IMR-90 (cell line): ENCODE measurements around the gene PMEPA1. TPM values are rescaled to one million over a fixed set of nuclear protein-coding genes. Genes with fewer than 3 reads are reported as not detected.

ENCODE experiments used
- ATAC-seq: fragments of 200-7000 bp; cut with Tn5 transposase; 2 replicates; pipeline ENCODE4 v1.9.1; 2020; ENCODE audit warnings: low read depth, mild to moderate bottlenecking, moderate library complexity
- BruUV-seq: library from RNA; stranded (reverse); fragments of 400-500 nt; replicated peaks from 2 replicates; lab custom pipeline; 2021; lab: Mats Ljungman, UMichigan
- CTCF ChIA-PET: fragments of 300-600 bp; formaldehyde crosslinking; extraction: SDS; loops from one replicate; lab custom pipeline; 2021; ENCODE audit warnings: antibody characterized with exemption; lab: Yijun Ruan, JAX
- POLR2A ChIA-PET: fragments of 300-600 bp; sonication (Branson Sonifier 250); formaldehyde crosslinking; loops from one replicate; lab custom pipeline; 2022; ENCODE audit warnings: antibody characterized with exemption; ENCODE audit not compliant: unreplicated experiment; lab: Charles Lee
- DNase-seq: peaks from one replicate; pipeline ENCODE4 v3.0.0; 2013
- H2AFZ ChIP-seq: replicated peaks from 2 replicates; pipeline ENCODE3; 2013; ENCODE audit warnings: low read length, mild to moderate bottlenecking; ENCODE audit not compliant: poor library complexity
- H2AK5ac ChIP-seq: 2 replicates; pipeline ENCODE4 v1.6.1; 2013; ENCODE audit warnings: low read depth, low read length, inconsistent platforms
- H2AK9ac ChIP-seq: replicated peaks from 2 replicates; pipeline ENCODE3; 2013; ENCODE audit warnings: mild to moderate bottlenecking, low read depth, low read length, moderate library complexity; ENCODE audit not compliant: poor library complexity
- H2BK120ac ChIP-seq: 2 replicates; pipeline ENCODE4 v1.6.1; 2013; ENCODE audit warnings: low read depth, low read length, inconsistent platforms
- H2BK15ac ChIP-seq: 3 replicates; pipeline ENCODE4 v1.6.1; 2013; ENCODE audit warnings: low read depth, low read length, inconsistent platforms
- H2BK20ac ChIP-seq: 2 replicates; pipeline ENCODE4 v1.6.1; 2013; ENCODE audit warnings: low read depth, mild to moderate bottlenecking, inconsistent platforms, low read length, moderate library complexity
- H2BK5ac ChIP-seq: 2 replicates; pipeline ENCODE4 v1.6.1; 2013; ENCODE audit warnings: mild to moderate bottlenecking, low read depth, low read length, inconsistent platforms; ENCODE audit not compliant: poor library complexity, severe bottlenecking
- H3K14ac ChIP-seq: replicated peaks from 2 replicates; pipeline ENCODE4 v1.6.1; 2013; ENCODE audit warnings: low read depth, low read length, inconsistent platforms
- H3K18ac ChIP-seq: 2 replicates; pipeline ENCODE4 v1.6.1; 2013; ENCODE audit warnings: low read depth, low read length, control low read depth
- H3K23ac ChIP-seq: 2 replicates; pipeline ENCODE4 v1.6.1; 2013; ENCODE audit warnings: low read depth, low read length, inconsistent platforms
- H3K27ac ChIP-seq: 2 replicates; pipeline ENCODE4 v1.5.1; 2013; ENCODE audit warnings: mild to moderate bottlenecking, control low read depth, low read length; ENCODE audit not compliant: insufficient read depth
- H3K27me3 ChIP-seq: 2 replicates; pipeline ENCODE4 v1.6.1; 2013; ENCODE audit warnings: low read length; ENCODE audit not compliant: control insufficient read depth, insufficient read depth
- H3K36me3 ChIP-seq: 2 replicates; pipeline ENCODE4 v1.6.1; 2013; ENCODE audit warnings: low read length, mixed read lengths; ENCODE audit not compliant: control insufficient read depth, insufficient read depth
- H3K4ac ChIP-seq: 2 replicates; pipeline ENCODE4 v1.6.1; 2013; ENCODE audit warnings: low read depth, low read length, inconsistent platforms
- H3K4me1 ChIP-seq: 2 replicates; pipeline ENCODE4 v1.6.1; 2013; ENCODE audit warnings: low read length, mixed read lengths; ENCODE audit not compliant: control insufficient read depth, insufficient read depth
- H3K4me2 ChIP-seq: 2 replicates; pipeline ENCODE4 v1.6.1; 2013; ENCODE audit warnings: low read depth, mild to moderate bottlenecking, control low read depth, low read length, moderate library complexity
- H3K4me3 ChIP-seq: 2 replicates; pipeline ENCODE4 v1.5.1; 2013; ENCODE audit warnings: low read depth, mild to moderate bottlenecking, control low read depth, low read length, moderate library complexity; ENCODE audit not compliant: insufficient read depth
- H3K56ac ChIP-seq: 2 replicates; pipeline ENCODE4 v1.6.1; 2013; ENCODE audit warnings: low read length, inconsistent platforms; ENCODE audit not compliant: insufficient read depth; ENCODE audit errors: extremely low read depth
- H3K79me1 ChIP-seq, 2 experiments: 2 replicates each; pipeline ENCODE4 v1.6.1; 2013; ENCODE audit warnings: low read length in 2 of 2, inconsistent platforms in 1 of 2, low read depth in 1 of 2
- H3K9ac ChIP-seq: 2 replicates; pipeline ENCODE4 v1.6.1; 2013; ENCODE audit warnings: low read depth, low read length, control low read depth
- H3K9me1 ChIP-seq: 2 replicates; pipeline ENCODE4 v1.6.1; 2013; ENCODE audit warnings: low read length, inconsistent platforms; ENCODE audit not compliant: insufficient read depth
- H3K9me3 ChIP-seq: 2 replicates; pipeline ENCODE4 v1.6.1; 2013; ENCODE audit warnings: low read length; ENCODE audit not compliant: control insufficient read depth, insufficient read depth
- H4K20me1 ChIP-seq: 2 replicates; pipeline ENCODE4 v1.6.1; 2013; ENCODE audit warnings: low read length, inconsistent platforms; ENCODE audit not compliant: insufficient read depth
- H4K5ac ChIP-seq: 2 replicates; pipeline ENCODE4 v1.6.1; 2013; ENCODE audit warnings: mild to moderate bottlenecking, low read depth, low read length, control low read depth
- H4K8ac ChIP-seq, 2 experiments: 2 replicates each; pipeline ENCODE4 v1.6.1; 2013; ENCODE audit warnings: low read depth in 2 of 2, low read length in 2 of 2, control low read depth in 1 of 2, inconsistent platforms in 1 of 2
- H4K91ac ChIP-seq: 2 replicates; pipeline ENCODE4 v1.6.1; 2013; ENCODE audit warnings: low read depth, low read length, inconsistent platforms; ENCODE audit not compliant: insufficient read depth
- CEBPB ChIP-seq: IDR thresholded peaks from 2 replicates; pipeline ENCODE4 v1.6.1; 2012; ENCODE audit warnings: low read depth, low read length, improper control_type of control experiment
- CTCF ChIP-seq: conservative IDR thresholded peaks from 2 replicates; pipeline ENCODE4 v1.5.1; 2012; ENCODE audit warnings: mild to moderate bottlenecking, low read depth, low read length, improper control_type of control experiment
- MAZ ChIP-seq: IDR thresholded peaks from 2 replicates; pipeline ENCODE4 v1.6.1; 2012; ENCODE audit warnings: low read depth, mild to moderate bottlenecking, low read length, improper control_type of control experiment, moderate library complexity, borderline replicate concordance
- POLR2A ChIP-seq: IDR thresholded peaks from 2 replicates; pipeline ENCODE4 v1.6.1; 2012; ENCODE audit warnings: mild to moderate bottlenecking, low read depth, low read length
- RAD21 ChIP-seq: IDR thresholded peaks from 2 replicates; pipeline ENCODE4 v1.6.1; 2012; ENCODE audit warnings: low read length, improper control_type of control experiment
- RCOR1 ChIP-seq: IDR thresholded peaks from 2 replicates; pipeline ENCODE4 v1.6.1; 2012; ENCODE audit warnings: mild to moderate bottlenecking, low read length, improper control_type of control experiment; ENCODE audit not compliant: insufficient replicate concordance
- SMC3 ChIP-seq: fragments of 150-350 bp; IDR thresholded peaks from 2 replicates; pipeline ENCODE4 v1.6.1; 2016; ENCODE audit warnings: low read depth, mild to moderate bottlenecking, antibody characterized with exemption, low read length, moderate library complexity
- WGBS, 2 experiments: methylation state at CpG; one replicate each; pipeline versions ENCODE4 v1.1.5 to v1.1.7; 2013; ENCODE audit warnings: missing lambda C conversion rate in 2 of 2; ENCODE audit not compliant: insufficient read length in 1 of 2; ENCODE audit errors: extremely low coverage in 2 of 2; 5-methylcytosine and 5-hydroxymethylcytosine counted together
- dilution Hi-C: fragments of 300-500 bp; cut with HindIII; formaldehyde crosslinking; loops from one replicate; pipeline ENCODE4 v1.14.3; 2018; ENCODE audit warnings: low sequenced_read_pairs; ENCODE audit not compliant: unreplicated experiment
- in situ Hi-C: fragments of 300-500 bp; cut with MboI; formaldehyde crosslinking; loops from 3 replicates; pipeline ENCODE4 v1.14.3; 2019; ENCODE audit warnings: low sequenced_read_pairs, inconsistent platforms, mixed read lengths
- intact Hi-C: fragments of 100-400 bp; cut with micrococcal nuclease; formaldehyde crosslinking; loops from 2 replicates; pipeline ENCODE4 v1.10.0; 2022
- polyA plus RNA-seq, 3 experiments: library from polyadenylated mRNA; depleted of rRNA; stranded (reverse); fragments of >200 nt; gene quantifications; 2 replicates each; pipeline ENCODE4 v1.2.3, GENCODE V29; 2012; ENCODE audit warnings: low replicate concordance in 1 of 3
- total RNA-seq: library from RNA; depleted of rRNA; stranded (reverse); fragments of >200 nt; gene quantifications from 2 replicates; pipeline ENCODE4 v1.2.3, GENCODE V29; 2012

The PMEPA1 gene
- total and polyA plus RNA-seq, 2 of the 4 experiments (the other 2 are of a cell fraction) = 2.0 to 6.9 TPM

- TF ChIP-seq MAZ (no peak), RCOR1 (no peak)
Measured at GRCh38 chr20:57654998-57655808, 54.6 kb downstream of the PMEPA1 start (continued).

- Histone ChIP-seq H3K27ac (no peak overlapping the region), H2BK20ac (no peak overlapping the region), H4K20me1 (peaks cover 3% of the 10 kb centered on the region; the same call in 1 of the 2 replicates), H2BK5ac (no peak overlapping the region), H3K27me3 (no peaks in the 10 kb centered on the region), H3K9me1 (no peaks in the 10 kb centered on the region), H4K91ac (no peak overlapping the region), H3K79me1 (no peaks in the 10 kb centered on the region), H3K14ac (no peak overlapping the region), H2AK5ac (no peak overlapping the region), H3K56ac (no peak overlapping the region), H3K4ac (no peak overlapping the region), H2AFZ (peak overlapping the region; percentile 1), H2BK120ac (no peak overlapping the region), H4K8ac (no peak overlapping the region), H3K9me3 (no peaks in the 10 kb centered on the region), H2AK9ac (peak overlapping the region; percentile 25), H3K4me2 (no peak overlapping the region), H4K5ac (no peak overlapping the region), H3K9ac (no peak overlapping the region), H3K36me3 (peaks cover 28% of the 10 kb centered on the region), H3K4me3 (no peak overlapping the region), H2BK15ac (no peak overlapping the region), H3K18ac (no peak overlapping the region), H3K23ac (no peak overlapping the region), H3K4me1 (no peaks in the 10 kb centered on the region)
- BruUV-seq = no TSS peak
- in situ Hi-C loops (loop anchor here (10.0 kb wide), 1 partner anchor 430 kb away; no protein-coding TSS in a partner anchor), dilution Hi-C loops (no loop called here), intact Hi-C loops (loop anchor here (1.0 to 10.0 kb wide), 4 partner anchors 54 to 525 kb away; no protein-coding TSS in a partner anchor)
- TF ChIP-seq POLR2A (no peak), RAD21 (peak; percentile 91), SMC3 (peak; percentile 77), CEBPB (no peak), CTCF (peak; percentile 84)
- ATAC-seq (peak; percentile 96), DNase-seq (peak; percentile 55)
- ChIA-PET CTCF (interaction anchor here (0.6 to 2.0 kb wide), 7 partner anchors 92 to 464 kb away, joined by 3 to 9 read pairs (median 4); no protein-coding TSS in a partner anchor), POLR2A (no interaction called here)
- WGBS, 2 experiments = 30% methylated on average over 2 of the region's 12 CpGs; no CpG with 5 or more reads in 1 of the 2 experiments
Measured at GRCh38 chr20:57654363-57654997, 55.3 kb downstream of the PMEPA1 start.
